ENCODE results near the gene PHF21A. TPM values are rescaled to one million over a fixed set of nuclear protein-coding genes. Genes with fewer than 3 reads are reported as not detected.

PHF21A gene
- total and polyA plus RNA-seq, 2 of the 8 experiments (the other 6 are each of a cell fraction or from before 2014, with no cell fraction given), result 17.6 to 40.3 TPM

DNA sequence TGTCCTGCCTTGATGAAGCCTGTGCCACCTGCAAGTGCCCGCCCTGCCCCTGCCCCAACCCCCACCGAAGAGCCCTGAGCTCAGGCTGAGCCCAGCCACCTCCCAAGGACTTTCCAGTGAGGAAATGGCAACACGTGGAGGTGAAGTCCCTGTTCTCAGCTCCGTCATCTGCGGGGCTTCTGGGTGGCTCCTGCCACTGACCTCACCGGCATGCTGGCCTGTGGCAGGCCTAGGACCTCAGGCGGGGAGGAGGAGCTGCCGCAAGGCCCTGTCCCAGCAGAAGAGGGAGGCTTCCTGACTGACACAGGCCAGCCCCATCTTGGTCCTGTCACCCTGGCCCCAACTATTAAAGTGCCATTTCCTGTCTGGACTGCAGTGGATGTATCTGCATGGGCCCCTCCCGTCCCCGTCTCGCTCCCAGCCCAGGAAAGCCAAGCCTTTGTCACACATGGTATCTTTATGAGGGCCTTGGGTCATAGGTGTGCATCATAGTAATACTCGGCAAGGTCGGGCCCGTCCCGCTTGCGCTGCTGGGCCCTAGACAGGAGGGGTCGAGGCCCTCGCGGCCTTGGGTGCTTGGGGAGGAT is 215.1 kb downstream of the PHF21A start:
- H4K5ac ChIP-seq (ENCODE audit: insufficient read length, low read depth, low read length), result no peak overlapping the region
- H3K9ac ChIP-seq (replicated peaks in 1 of 4; ENCODE audit: extremely low read depth in 1 of 4, low read depth in 3 of 4, low read length in 3 of 4), result no peak overlapping the region
- H2AFZ ChIP-seq (ENCODE audit: low read length), result no peak overlapping the region
- H3K56ac ChIP-seq (replicated peaks; ENCODE audit: insufficient read length, low read depth, low read length), result no peak overlapping the region
- WGBS, 2 experiments (ENCODE audit: extremely low coverage in 1 of 2, insufficient coverage in 1 of 2, insufficient read length in 1 of 2, insufficient replicate concordance in 2 of 2, low coverage in 1 of 2, low lambda C conversion rate in 2 of 2, missing lambda C conversion rate in 1 of 2), result 90% methylated on average over 15 of the region's 19 CpGs; no CpG with 5 or more reads in 1 of the 2 experiments
- 0 out of 2 replicates have a peak, but pooled peaks cover 2% of the 10 kb centered on the region for H3K23me2 ChIP-seq (ENCODE audit: low read depth, low read length)
- no peak overlapping the region for H3K27ac ChIP-seq (ENCODE audit: low read depth, low read length)
- POLR2A ChIA-PET (ENCODE audit: partially characterized antibody), result interaction anchor here (0.9 to 6.2 kb wide), 6 partner anchors 10 to 44 kb away, joined by 3 to 36 read pairs (median 4); partner anchors contain the start of genes LARGE2 and PEX16
- H3K36me3 ChIP-seq (ENCODE audit: control insufficient read depth in 2 of 4, insufficient read depth in 4 of 4, low read length in 3 of 4), result peaks cover 6 to 23% (median 18%) of the 10 kb centered on the region in 4 experiments; a peak in 6 of 8 replicates
- H4K8ac ChIP-seq (ENCODE audit: extremely low read depth, insufficient read depth, low read length), result peak overlapping the region; percentile 80
- no peak overlapping the region for H2BK12ac ChIP-seq (ENCODE audit: low read depth, low read length)
- H2BK20ac ChIP-seq (ENCODE audit: low read length), result no peak overlapping the region
- H3K4me3 ChIP-seq (ENCODE audit: extremely low read depth in 1 of 4, insufficient read depth in 2 of 4, low read depth in 3 of 4, low read length in 4 of 4), result no peak overlapping the region
- no peaks in the 10 kb centered on the region for H3K27me3 ChIP-seq (replicated peaks in 1 of 4; ENCODE audit: control insufficient read depth in 3 of 4, extremely low read depth in 1 of 4, insufficient read depth in 3 of 4, low read length in 3 of 4)
- no peaks in the 10 kb centered on the region for H3K79me2 ChIP-seq (ENCODE audit: control insufficient read depth in 1 of 2, insufficient read depth in 2 of 2, low read length in 2 of 2)
- no peak overlapping the region for H3K18ac ChIP-seq (ENCODE audit: extremely low read depth, low read length)
- no peak overlapping the region for H2AK5ac ChIP-seq (ENCODE audit: low read depth, low read length)
- no peak overlapping the region for H3K14ac ChIP-seq (ENCODE audit: insufficient read length)
- no peak overlapping the region for H4K91ac ChIP-seq (replicated peaks; ENCODE audit: insufficient read length, low read length)
- peaks cover 3 to 20% of the 10 kb centered on the region in 2 experiments for H4K20me1 ChIP-seq (replicated peaks in 1 of 2; ENCODE audit: control insufficient read depth in 1 of 2, insufficient read depth in 2 of 2, low read length in 2 of 2)
- H3K4ac ChIP-seq (replicated peaks; ENCODE audit: insufficient read length, low read depth, low read length), result no peak overlapping the region
- H3K23ac ChIP-seq (ENCODE audit: insufficient read length), result no peak overlapping the region
- FAIRE-seq (no peak), DNase-seq (ENCODE audit: low read depth in 1 of 2, low spot score in 2 of 2) (no peak)
- H3K9me3 ChIP-seq (ENCODE audit: insufficient read depth in 2 of 2, low read depth in 1 of 2, low read length in 1 of 2), result no peaks in the 10 kb centered on the region
- CTCF ChIA-PET (ENCODE audit: partially characterized antibody), result interaction anchor here (1.2 to 1.4 kb wide), 2 partner anchors 12 to 100 kb away, joined by 4 read pairs; no protein-coding TSS in a partner anchor
- H3K79me1 ChIP-seq (ENCODE audit: low read depth, low read length), result no peaks in the 10 kb centered on the region
- no peak overlapping the region for H2BK5ac ChIP-seq (ENCODE audit: low read depth, low read length)
- H2BK15ac ChIP-seq (ENCODE audit: low read length), result no peak overlapping the region
- peaks cover 0 to under 1% (median 0%) of the 10 kb centered on the region in 4 experiments; a peak in 1 of 7 replicates for H3K4me1 ChIP-seq (replicated peaks in 1 of 4; ENCODE audit: control insufficient read depth in 3 of 4, insufficient read depth in 4 of 4, low read length in 3 of 4)
- H3K4me2 ChIP-seq (ENCODE audit: insufficient read depth in 1 of 2, low read depth in 2 of 2, low read length in 2 of 2), result no peak overlapping the region
- no peak overlapping the region for H2BK120ac ChIP-seq (replicated peaks; ENCODE audit: low read depth, low read length)
- no peak for TF ChIP-seq CEBPB (IDR thresholded peaks at IDR 0.05; ENCODE audit: low read depth, low read length)
- no peak for TF ChIP-seq KDM1A (IDR thresholded peaks at IDR 0.05; ENCODE audit: borderline replicate concordance, low read length)
- TF ChIP-seq POU5F1 (IDR thresholded peaks at IDR 0.05; ENCODE audit: low read depth, low read length), result no peak
- TF ChIP-seq FOSL1 (IDR thresholded peaks at IDR 0.05; ENCODE audit: insufficient read depth, low read depth, low read length), result no peak
- TF ChIP-seq HDAC2 (IDR thresholded peaks at IDR 0.05; ENCODE audit: borderline replicate concordance in 1 of 2, low read depth in 2 of 2, low read length in 2 of 2), result no peak
- TF ChIP-seq YY1 (IDR thresholded peaks at IDR 0.05; ENCODE audit: low read depth, low read length), result no peak
- TF ChIP-seq SIN3A (conservative IDR thresholded peaks at IDR 0.05 in 1 of 2, IDR thresholded peaks at IDR 0.05 in 1 of 2; ENCODE audit: low read depth in 1 of 2, low read length in 2 of 2), result no peak
- no peak for TF ChIP-seq TEAD4 (IDR thresholded peaks at IDR 0.05; ENCODE audit: low read depth, low read length)
- no peak for TF ChIP-seq HDAC6 (IDR thresholded peaks at IDR 0.05; ENCODE audit: low read depth, low read length)
- no peak for TF ChIP-seq SP1 (IDR thresholded peaks at IDR 0.05; ENCODE audit: low read depth, low read length)
- TF ChIP-seq PHF8 (conservative IDR thresholded peaks at IDR 0.05; ENCODE audit: low read depth, low read length), result no peak
- no peak for TF ChIP-seq KDM4A (IDR thresholded peaks at IDR 0.05; ENCODE audit: low read depth, low read length, severe bottlenecking)
